SK-N-SH (cell line): ENCODE data around the gene ATP6V0E2. TPM values are rescaled to one million over a fixed set of nuclear protein-coding genes. Genes with fewer than 3 reads are reported as not detected.

ENCODE experiments used
- CTCF ChIA-PET: fragments of 300-600, 350-600 bp; formaldehyde crosslinking; extraction: SDS; loops from one replicate; lab custom pipeline; 2021; lab: Yijun Ruan, JAX
- POLR2A ChIA-PET: fragments of 350-600 bp; sonication (Branson Sonifier 250); formaldehyde crosslinking; extraction: SDS; loops from one replicate; lab custom pipeline; 2020; ENCODE audit warnings: antibody characterized with exemption, inconsistent platforms; lab: Yijun Ruan, JAX
- DNase-seq: peaks from one replicate; pipeline ENCODE4 v3.0.0; 2012
- H2AFZ ChIP-seq: fragments of 200-600 bp; sonication (generic); 2 replicates; pipeline ENCODE4 v1.8.1; 2016; ENCODE audit warnings: antibody characterized with exemption, mild to moderate bottlenecking, low read depth
- H3F3A ChIP-seq: fragments of 200-600 bp; sonication (generic); replicated peaks from 2 replicates; pipeline ENCODE3; 2016; ENCODE audit warnings: antibody characterized with exemption, mild to moderate bottlenecking; ENCODE audit not compliant: insufficient read depth
- H3K27ac ChIP-seq, 2 experiments: fragments of 200-500 bp in 1 of 2; fragments of 200-600 bp in 1 of 2; sonication (Bioruptor generic) in 1 of 2; sonication (generic), shearing (Covaris generic) in 1 of 2; 2 replicates each; pipeline versions ENCODE4 v1.5.1 to v1.6.1; 2014 to 2016; ENCODE audit warnings: low read depth in 2 of 2, inconsistent platforms in 1 of 2, low read length in 1 of 2, mild to moderate bottlenecking in 1 of 2, mixed read lengths in 1 of 2
- H3K27me3 ChIP-seq: fragments of 200-600 bp; sonication (generic), shearing (Covaris generic); 2 replicates; pipeline ENCODE4 v1.6.1; 2016; ENCODE audit warnings: mixed run types; ENCODE audit not compliant: insufficient read depth
- H3K36me3 ChIP-seq, 2 experiments: fragments of 200-500 bp in 1 of 2; fragments of 200-600 bp in 1 of 2; sonication (Bioruptor generic) in 1 of 2; sonication (generic) in 1 of 2; replicated peaks in 1 of 2; 2 replicates each; pipeline versions ENCODE3 to v1.5.1; 2014 to 2016; ENCODE audit warnings: low read length in 1 of 2, mild to moderate bottlenecking in 1 of 2; ENCODE audit not compliant: insufficient read depth in 2 of 2, control insufficient read depth in 1 of 2
- H3K4me1 ChIP-seq, 2 experiments: fragments of 200-500 bp in 1 of 2; fragments of 200-600 bp in 1 of 2; sonication (Bioruptor generic) in 1 of 2; sonication (generic), shearing (Covaris generic) in 1 of 2; 2 replicates each; pipeline versions ENCODE4 v1.5.1 to v1.6.1; 2014 to 2016; ENCODE audit warnings: low read depth in 1 of 2, low read length in 1 of 2, mixed run types in 1 of 2; ENCODE audit not compliant: insufficient read depth in 2 of 2, control insufficient read depth in 1 of 2
- H3K4me2 ChIP-seq: fragments of 200-600 bp; sonication (generic), shearing (Covaris generic); 2 replicates; pipeline ENCODE4 v1.6.1; 2017; ENCODE audit warnings: mixed run types
- H3K4me3 ChIP-seq, 2 experiments: fragments of 200-500 bp in 1 of 2; fragments of 200-600 bp in 1 of 2; sonication (Bioruptor generic) in 1 of 2; sonication (generic), shearing (Covaris generic) in 1 of 2; 2 replicates each; pipeline versions ENCODE4 v1.5.1 to v1.8.1; 2014 to 2016; ENCODE audit warnings: low read depth in 2 of 2, inconsistent platforms in 1 of 2, low read length in 1 of 2, mild to moderate bottlenecking in 1 of 2, mixed read lengths in 1 of 2, moderate library complexity in 1 of 2
- H3K79me2 ChIP-seq: fragments of 200-600 bp; sonication (generic); 2 replicates; pipeline ENCODE4 v1.8.1; 2017; ENCODE audit warnings: mild to moderate bottlenecking; ENCODE audit not compliant: insufficient read depth
- H3K9ac ChIP-seq: fragments of 200-600 bp; sonication (generic); 2 replicates; pipeline ENCODE4 v1.6.1; 2017; ENCODE audit warnings: mixed run types
- H3K9me2 ChIP-seq: fragments of 200-600 bp; sonication (generic); 2 replicates; pipeline ENCODE4 v1.6.1; 2017; ENCODE audit warnings: mixed run types
- H3K9me3 ChIP-seq: fragments of 200-600 bp; sonication (generic); 2 replicates; pipeline ENCODE4 v1.6.1; 2017; ENCODE audit warnings: mixed run types, mild to moderate bottlenecking, moderate library complexity
- H4K20me1 ChIP-seq: fragments of 200-600 bp; sonication (generic); 2 replicates; pipeline ENCODE4 v1.6.1; 2017; ENCODE audit warnings: mild to moderate bottlenecking, mixed run types; ENCODE audit not compliant: insufficient read depth
- EP300 ChIP-seq, 2 experiments: IDR thresholded peaks; 2 replicates each; pipeline versions ENCODE4 v1.4.0 to v1.6.1; 2012; ENCODE audit warnings: borderline replicate concordance in 1 of 2, low read depth in 1 of 2, low read length in 1 of 2
- EZH2phosphoT487 ChIP-seq: fragments of 200-600 bp; sonication (generic); IDR thresholded peaks from 2 replicates; pipeline ENCODE4 v1.6.1; 2017; ENCODE audit warnings: low read depth, mixed run types, mild to moderate bottlenecking, antibody characterized with exemption, moderate library complexity, borderline replicate concordance
- FOXJ3 ChIP-seq: sonication (generic); formaldehyde crosslinking; IDR thresholded peaks from 2 replicates; pipeline ENCODE4 v1.5.1; 2020; ENCODE audit warnings: mild to moderate bottlenecking, missing genetic modification reagents
- GABPA ChIP-seq: IDR thresholded peaks from 2 replicates; pipeline ENCODE4 v1.4.0; 2012; ENCODE audit warnings: low read depth, mild to moderate bottlenecking
- IRF3 ChIP-seq: fragments of 150-350 bp; IDR thresholded peaks from 2 replicates; pipeline ENCODE4 v1.6.1; 2016; ENCODE audit warnings: mild to moderate bottlenecking, low read depth, low read length
- JUND ChIP-seq: IDR thresholded peaks from 2 replicates; pipeline ENCODE4 v1.4.0; 2012
- MEF2A ChIP-seq: IDR thresholded peaks from 2 replicates; pipeline ENCODE4 v1.4.0; 2012; ENCODE audit warnings: low read depth, borderline replicate concordance
- MXI1 ChIP-seq: IDR thresholded peaks from 2 replicates; pipeline ENCODE4 v1.6.1; 2012; ENCODE audit warnings: mild to moderate bottlenecking, low read depth, low read length, improper control_type of control experiment
- NRF1 ChIP-seq: IDR thresholded peaks from 2 replicates; pipeline ENCODE4 v1.6.1; 2012; ENCODE audit warnings: low read depth, mild to moderate bottlenecking, low read length
- POLR2AphosphoS5 ChIP-seq: IDR thresholded peaks from 2 replicates; pipeline ENCODE4 v1.6.1; 2012; ENCODE audit warnings: low read depth, low read length
- RAD21 ChIP-seq: IDR thresholded peaks from 2 replicates; pipeline ENCODE4 v1.6.1; 2012; ENCODE audit warnings: mild to moderate bottlenecking, low read length
- RCOR1 ChIP-seq: fragments of 150-350 bp; IDR thresholded peaks from 2 replicates; pipeline ENCODE4 v1.6.1; 2017; ENCODE audit warnings: antibody characterized with exemption, low read length
- TAF1 ChIP-seq: IDR thresholded peaks from 2 replicates; pipeline ENCODE4 v1.6.1; 2012; ENCODE audit warnings: low read depth, mild to moderate bottlenecking, low read length, moderate library complexity, borderline replicate concordance
- WGBS: methylation state at CpG from one replicate; pipeline ENCODE4 v1.1.6; 2017; ENCODE audit warnings: low lambda C conversion rate; 5-methylcytosine and 5-hydroxymethylcytosine counted together
- polyA plus RNA-seq, 3 experiments: library from polyadenylated mRNA; depleted of rRNA; stranded (reverse); fragments of >200 nt; gene quantifications; 2 replicates each; pipeline ENCODE4 v1.2.3, GENCODE V29; 2012
- TF ChIP-seq, protein P1 (sequence below): IDR thresholded peaks from 2 replicates; pipeline ENCODE4 v1.4.0; 2012; ENCODE audit warnings: low read depth, borderline replicate concordance
- TF ChIP-seq, protein P2 (sequence below): fragments of 150-350 bp; IDR thresholded peaks from 2 replicates; pipeline ENCODE4 v1.6.1; 2017; ENCODE audit warnings: antibody characterized with exemption, low read length, low read depth, borderline replicate concordance
- TF ChIP-seq, protein P3 (sequence below): IDR thresholded peaks from 2 replicates; pipeline ENCODE4 v1.4.0; 2012; ENCODE audit warnings: low read depth, borderline replicate concordance
- TF ChIP-seq, protein P4 (sequence below): IDR thresholded peaks from 2 replicates; pipeline ENCODE4 v1.4.0; 2012; ENCODE audit warnings: low read depth

ATP6V0E2 gene
- polyA plus RNA-seq, 1 of the 3 experiments (the other 2 are of a cell fraction): 49.6 TPM

DNA sequence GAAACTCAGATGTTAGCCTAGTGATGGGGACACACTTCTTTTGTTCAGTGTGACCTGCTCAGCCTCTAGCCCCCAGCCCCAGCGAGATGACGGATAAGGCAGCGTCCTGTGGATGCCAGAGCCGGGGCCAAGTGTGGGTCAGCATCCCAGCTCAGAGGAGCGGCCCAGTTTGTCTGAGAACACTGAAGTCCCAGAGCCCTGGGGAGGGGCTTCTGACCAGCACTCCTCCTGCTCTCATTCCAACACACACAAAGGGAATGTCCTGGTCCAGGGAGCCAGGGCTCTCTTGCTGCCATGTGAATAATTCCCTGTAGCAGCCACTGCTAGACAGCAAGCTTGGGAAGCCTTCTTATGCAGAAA, 4.5 kb upstream of the ATP6V0E2 start:
- no peak overlapping the region for H2AFZ ChIP-seq
- H3K4me1 ChIP-seq: peaks cover 0 to 12% of the 10 kb centered on the region in 2 experiments; a peak in 2 of 4 replicates
- H3K9ac ChIP-seq: no peak overlapping the region
- H3K27ac ChIP-seq: no peak overlapping the region
- DNase-seq: no peak
- H3K79me2 ChIP-seq: no peaks in the 10 kb centered on the region
- no peak overlapping the region for H3K4me2 ChIP-seq
- no peaks in the 10 kb centered on the region for H4K20me1 ChIP-seq
- TF ChIP-seq, protein P1, sequence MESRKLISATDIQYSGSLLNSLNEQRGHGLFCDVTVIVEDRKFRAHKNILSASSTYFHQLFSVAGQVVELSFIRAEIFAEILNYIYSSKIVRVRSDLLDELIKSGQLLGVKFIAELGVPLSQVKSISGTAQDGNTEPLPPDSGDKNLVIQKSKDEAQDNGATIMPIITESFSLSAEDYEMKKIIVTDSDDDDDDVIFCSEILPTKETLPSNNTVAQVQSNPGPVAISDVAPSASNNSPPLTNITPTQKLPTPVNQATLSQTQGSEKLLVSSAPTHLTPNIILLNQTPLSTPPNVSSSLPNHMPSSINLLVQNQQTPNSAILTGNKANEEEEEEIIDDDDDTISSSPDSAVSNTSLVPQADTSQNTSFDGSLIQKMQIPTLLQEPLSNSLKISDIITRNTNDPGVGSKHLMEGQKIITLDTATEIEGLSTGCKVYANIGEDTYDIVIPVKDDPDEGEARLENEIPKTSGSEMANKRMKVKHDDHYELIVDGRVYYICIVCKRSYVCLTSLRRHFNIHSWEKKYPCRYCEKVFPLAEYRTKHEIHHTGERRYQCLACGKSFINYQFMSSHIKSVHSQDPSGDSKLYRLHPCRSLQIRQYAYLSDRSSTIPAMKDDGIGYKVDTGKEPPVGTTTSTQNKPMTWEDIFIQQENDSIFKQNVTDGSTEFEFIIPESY: no peak
- TF ChIP-seq, protein P2, sequence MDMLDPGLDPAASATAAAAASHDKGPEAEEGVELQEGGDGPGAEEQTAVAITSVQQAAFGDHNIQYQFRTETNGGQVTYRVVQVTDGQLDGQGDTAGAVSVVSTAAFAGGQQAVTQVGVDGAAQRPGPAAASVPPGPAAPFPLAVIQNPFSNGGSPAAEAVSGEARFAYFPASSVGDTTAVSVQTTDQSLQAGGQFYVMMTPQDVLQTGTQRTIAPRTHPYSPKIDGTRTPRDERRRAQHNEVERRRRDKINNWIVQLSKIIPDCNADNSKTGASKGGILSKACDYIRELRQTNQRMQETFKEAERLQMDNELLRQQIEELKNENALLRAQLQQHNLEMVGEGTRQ: no peak
- TF ChIP-seq POLR2AphosphoS5: no peak
- TF ChIP-seq TAF1: no peak
- no peak for TF ChIP-seq MXI1
- no peak for TF ChIP-seq MEF2A
- TF ChIP-seq GABPA: no peak
- TF ChIP-seq IRF3: no peak
- TF ChIP-seq, protein P3, sequence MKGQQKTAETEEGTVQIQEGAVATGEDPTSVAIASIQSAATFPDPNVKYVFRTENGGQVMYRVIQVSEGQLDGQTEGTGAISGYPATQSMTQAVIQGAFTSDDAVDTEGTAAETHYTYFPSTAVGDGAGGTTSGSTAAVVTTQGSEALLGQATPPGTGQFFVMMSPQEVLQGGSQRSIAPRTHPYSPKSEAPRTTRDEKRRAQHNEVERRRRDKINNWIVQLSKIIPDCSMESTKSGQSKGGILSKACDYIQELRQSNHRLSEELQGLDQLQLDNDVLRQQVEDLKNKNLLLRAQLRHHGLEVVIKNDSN: no peak
- no peak for TF ChIP-seq RCOR1
- no peak for TF ChIP-seq NRF1
- TF ChIP-seq EZH2phosphoT487: no peak
- TF ChIP-seq FOXJ3: no peak
- TF ChIP-seq RAD21: no peak
- no peak for TF ChIP-seq JUND
- TF ChIP-seq, protein P4, sequence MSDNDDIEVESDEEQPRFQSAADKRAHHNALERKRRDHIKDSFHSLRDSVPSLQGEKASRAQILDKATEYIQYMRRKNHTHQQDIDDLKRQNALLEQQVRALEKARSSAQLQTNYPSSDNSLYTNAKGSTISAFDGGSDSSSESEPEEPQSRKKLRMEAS: no peak
- TF ChIP-seq EP300 (IDR thresholded peaks at IDR 0.05; ENCODE audit: borderline replicate concordance in 1 of 2, low read depth in 1 of 2, low read length in 1 of 2): no peak
- no peaks in the 10 kb centered on the region for H3K9me3 ChIP-seq
- H3K9me2 ChIP-seq: no peaks in the 10 kb centered on the region
- H3K27me3 ChIP-seq: no peaks in the 10 kb centered on the region
- H3F3A ChIP-seq: peaks cover 12% of the 10 kb centered on the region
- POLR2A ChIA-PET: no interaction called here
- H3K36me3 ChIP-seq: peaks cover 0 to 22% of the 10 kb centered on the region in 2 experiments
- no peak overlapping the region for H3K4me3 ChIP-seq
- 100% methylated on average over 1 of the region's 5 CpGs for WGBS
- CTCF ChIA-PET: interaction anchor here (0.9 to 3.3 kb wide), 4 partner anchors 15 to 62 kb away, joined by 3 to 21 read pairs (median 4); no protein-coding TSS in a partner anchor
